Endothelial cell of umbilical vein (primary cell): ENCODE data around the gene DIS3L2. TPM values are rescaled to one million over a fixed set of nuclear protein-coding genes. Genes with fewer than 3 reads are reported as not detected.

Source experiments
- BruUV-seq: library from RNA; stranded (reverse); fragments of 400-500 nt; replicated peaks from 2 replicates; lab custom pipeline; 2021; lab: Mats Ljungman, UMichigan
- CTCF ChIA-PET: fragments of 300-600, 350-600 bp; sonication (Branson Sonifier 250); formaldehyde crosslinking; loops from one replicate; lab custom pipeline; 2021; ENCODE audit warnings: antibody characterized with exemption, inconsistent platforms; lab: Charles Lee
- POLR2A ChIA-PET: fragments of 300-600, 350-600 bp; sonication (Branson Sonifier 250); formaldehyde crosslinking; loops from one replicate; lab custom pipeline; 2021; ENCODE audit warnings: antibody characterized with exemption, inconsistent platforms; lab: Charles Lee
- DNase-seq: peaks from one replicate; pipeline ENCODE4 v3.0.0-alpha.2; 2011; ENCODE audit warnings: low read depth, low spot score
- FAIRE-seq: peaks from 2 replicates; lab custom pipeline; 2011; peaks lifted over from hg19 to GRCh38; lab: Jason Lieb, UNC
- H2AFZ ChIP-seq: 2 replicates; pipeline ENCODE4 v1.6.0; 2012; ENCODE audit warnings: low read depth, low read length, control low read depth, inconsistent platforms
- H3K27ac ChIP-seq: 2 replicates; pipeline ENCODE4 v1.5.1; 2011; ENCODE audit warnings: low read depth, mild to moderate bottlenecking, control low read depth, low read length, moderate library complexity; ENCODE audit not compliant: insufficient read depth
- H3K27me3 ChIP-seq, 2 experiments: 2 replicates each; pipeline versions ENCODE4 v1.6.0 to v1.6.1; 2011; ENCODE audit warnings: low read length in 2 of 2, mixed read lengths in 1 of 2; ENCODE audit not compliant: control insufficient read depth in 2 of 2, insufficient read depth in 2 of 2
- H3K36me3 ChIP-seq, 2 experiments: 2 replicates in 1 of 2; 3 replicates in 1 of 2; pipeline ENCODE4 v1.5.1; 2011; ENCODE audit warnings: low read length in 2 of 2, mild to moderate bottlenecking in 1 of 2, moderate library complexity in 1 of 2; ENCODE audit not compliant: control insufficient read depth in 2 of 2, insufficient read depth in 2 of 2; ENCODE audit errors: extremely low read depth in 1 of 2
- H3K4me1 ChIP-seq: 3 replicates; pipeline ENCODE4 v1.5.1; 2011; ENCODE audit warnings: mild to moderate bottlenecking, low read length; ENCODE audit not compliant: control insufficient read depth, insufficient read depth; ENCODE audit errors: extremely low read depth
- H3K4me2 ChIP-seq: 2 replicates; pipeline ENCODE4 v1.6.1; 2011; ENCODE audit warnings: low read length, control low read depth, mixed read lengths; ENCODE audit not compliant: insufficient read depth
- H3K4me3 ChIP-seq, 3 experiments: fragments of 200-600 bp in 1 of 3; sonication (generic), shearing (Covaris generic) in 1 of 3; replicated peaks in 1 of 3; 2 replicates each; pipeline ENCODE4 v1.5.1; 2011 to 2016; ENCODE audit warnings: control low read depth in 3 of 3, low read length in 3 of 3, mild to moderate bottlenecking in 2 of 3, inconsistent platforms in 1 of 3, low read depth in 1 of 3, moderate library complexity in 1 of 3; ENCODE audit not compliant: insufficient read depth in 1 of 3
- H3K79me2 ChIP-seq: 2 replicates; pipeline ENCODE4 v1.6.0; 2012; ENCODE audit warnings: low read length, inconsistent platforms; ENCODE audit not compliant: control insufficient read depth, insufficient read depth
- H3K9ac ChIP-seq: replicated peaks from 2 replicates; pipeline ENCODE3; 2011; ENCODE audit warnings: low read length, control low read depth; ENCODE audit not compliant: insufficient read depth; ENCODE audit errors: extremely low read depth
- H3K9me1 ChIP-seq: replicated peaks from 3 replicates; pipeline ENCODE4 v1.6.0; 2011; ENCODE audit warnings: mild to moderate bottlenecking, low read length; ENCODE audit not compliant: control insufficient read depth, insufficient read depth; ENCODE audit errors: extremely low read depth
- H3K9me3 ChIP-seq: replicated peaks from 2 replicates; pipeline ENCODE4 v1.5.1; 2012; ENCODE audit warnings: low read length, inconsistent platforms; ENCODE audit not compliant: control insufficient read depth, insufficient read depth
- H4K20me1 ChIP-seq: replicated peaks from 2 replicates; pipeline ENCODE3; 2011; ENCODE audit warnings: mild to moderate bottlenecking, low read length; ENCODE audit not compliant: control insufficient read depth, insufficient read depth; ENCODE audit errors: extremely low read depth
- CTCF ChIP-seq, 2 donors: IDR thresholded peaks; 1 replicate in 1 of 2; 2 replicates in 1 of 2; pipeline ENCODE4 v1.5.1; 2011; ENCODE audit warnings: low read length in 2 of 2, mild to moderate bottlenecking in 2 of 2, moderate library complexity in 2 of 2, control low read depth in 1 of 2, inconsistent platforms in 1 of 2, low read depth in 1 of 2; ENCODE audit not compliant: insufficient read depth in 1 of 2; ENCODE audit errors: extremely low read depth in 1 of 2
- EZH2 ChIP-seq: IDR thresholded peaks from 2 replicates; pipeline ENCODE4 v1.6.1; 2012; ENCODE audit warnings: borderline replicate concordance, low read depth, mild to moderate bottlenecking, moderate library complexity, low read length, inconsistent platforms; ENCODE audit not compliant: severe bottlenecking
- FOS ChIP-seq: IDR thresholded peaks from 2 replicates; pipeline ENCODE4 v1.6.1; 2011; ENCODE audit warnings: mild to moderate bottlenecking, low read length, moderate library complexity, borderline replicate concordance; ENCODE audit not compliant: insufficient read depth
- GATA2 ChIP-seq: IDR thresholded peaks from 2 replicates; pipeline ENCODE4 v1.7.0; 2011; ENCODE audit warnings: low read depth, mild to moderate bottlenecking, moderate library complexity, mixed read lengths, low read length; ENCODE audit not compliant: insufficient read length, insufficient read depth
- JUN ChIP-seq: IDR thresholded peaks from 2 replicates; pipeline ENCODE4 v1.6.1; 2011; ENCODE audit warnings: borderline replicate concordance, low read depth; ENCODE audit not compliant: insufficient read length, insufficient read depth
- MAX ChIP-seq: IDR thresholded peaks from 2 replicates; pipeline ENCODE4 v1.6.1; 2011; ENCODE audit not compliant: insufficient read depth, insufficient read length
- MYC ChIP-seq: IDR thresholded peaks from one replicate; pipeline ENCODE4 v1.6.1; 2011; ENCODE audit warnings: mild to moderate bottlenecking, low read depth, low read length
- POLR2A ChIP-seq: IDR thresholded peaks from 2 replicates; pipeline ENCODE4 v1.6.1; 2012; ENCODE audit warnings: low read depth, mild to moderate bottlenecking, control low read depth, low read length
- POLR2AphosphoS5 ChIP-seq: IDR thresholded peaks from 2 replicates; pipeline ENCODE4 v1.6.1; 2012; ENCODE audit warnings: low read depth, mild to moderate bottlenecking, control low read depth, low read length, moderate library complexity; ENCODE audit not compliant: insufficient read depth
- dilution Hi-C: fragments of 300-500 bp; cut with MboI; formaldehyde crosslinking; loops from one replicate; pipeline ENCODE4 v1.15.0; 2019; ENCODE audit warnings: low sequenced_read_pairs; ENCODE audit not compliant: extremely low pct_ligation_motif_present
- intact Hi-C: fragments of 100-400 bp; cut with micrococcal nuclease; formaldehyde crosslinking; loops from one replicate; pipeline ENCODE4 v1.10.0; 2022
- polyA plus RNA-seq, 4 experiments: library from polyadenylated mRNA; depleted of rRNA in 3 of 4; stranded (reverse) in 3 of 4; unstranded in 1 of 4; fragments of >200 nt; gene quantifications; 2 replicates each; pipeline versions ENCODE4 v1.2.1 to v1.2.3, GENCODE V29; 2011 to 2012; ENCODE audit warnings: missing spikeins in 1 of 4
- total RNA-seq: library from RNA; stranded (reverse); gene quantifications from 2 replicates; pipeline ENCODE4 v1.2.3, GENCODE V29; 2021

Gene DIS3L2
- total and polyA plus RNA-seq, 2 donors (not counting 3 experiments of a cell fraction or from before 2014, with no cell fraction given), result 14.6 to 31.2 TPM

GRCh38 chr2:232250246-232251175 lies 289.0 kb downstream of the DIS3L2 start:
- no peak overlapping the region for H3K4me2 ChIP-seq
- H3K36me3 ChIP-seq, result peaks cover 0 to 2% of the 10 kb centered on the region in 2 experiments
- intact Hi-C loops (no loop called here), dilution Hi-C loops (no loop called here)
- H3K4me3 ChIP-seq, result no peak overlapping the region
- TF ChIP-seq POLR2AphosphoS5 (no peak), CTCF (IDR thresholded peaks at IDR 0.05; ENCODE audit: extremely low read depth in 1 of 2, insufficient read depth in 1 of 2, low read depth in 1 of 2, low read length in 2 of 2) (no peak), EZH2 (no peak), MAX (no peak), POLR2A (no peak), GATA2 (no peak), MYC (no peak), FOS (no peak), JUN (no peak)
- no peak overlapping the region for H2AFZ ChIP-seq
- no peak overlapping the region for H3K27ac ChIP-seq
- no peaks in the 10 kb centered on the region for H3K9me1 ChIP-seq
- FAIRE-seq, result no peak
- peaks cover 2% of the 10 kb centered on the region for H4K20me1 ChIP-seq
- no peaks in the 10 kb centered on the region for H3K4me1 ChIP-seq
- POLR2A ChIA-PET, result interaction anchor here (0.7 kb wide), 1 partner anchor 34 kb away, joined by 4 read pairs; no protein-coding TSS in a partner anchor
- CTCF ChIA-PET, result no interaction called here
- no peaks in the 10 kb centered on the region for H3K27me3 ChIP-seq
- no peaks in the 10 kb centered on the region for H3K9me3 ChIP-seq
- no TSS peak for BruUV-seq
- no peak overlapping the region for H3K9ac ChIP-seq
- no peaks in the 10 kb centered on the region for H3K79me2 ChIP-seq
- no peak for DNase-seq
